Left colon (tissue), 2 donors: ENCODE data around the gene TSPAN13. TPM values are rescaled to one million over a fixed set of nuclear protein-coding genes. Genes with fewer than 3 reads are reported as not detected.

Experiments used
- ATAC-seq: fragments of 200-7000 bp; cut with Tn5 transposase; one replicate; pipeline ENCODE4 v1.9.1; 2020; ENCODE audit warnings: mild to moderate bottlenecking, moderate library complexity
- DNase-seq, 2 donors: peaks; one replicate each; pipeline ENCODE4 v3.0.0-alpha.2; 2020
- intact Hi-C, 2 donors: fragments of 100-400 bp; cut with DNase I in 1 of 2; cut with micrococcal nuclease in 1 of 2; formaldehyde crosslinking; loops; one replicate each; pipeline versions ENCODE4 v1.11.2 to v1.14.0; 2022; cut with DNase I, micrococcal nuclease
- total RNA-seq, 2 donors: library from RNA; stranded (reverse); fragmentation: NEBNext Ultra II Directional; extraction: Animal tissue kit (Norgen Biotek cat#: 25700); gene quantifications; one replicate each; pipeline ENCODE4 v1.2.1, GENCODE V29; 2021
- donor health status: DM: no; HTN: no; CAD: no.
- donor health status: DM: yes; HTN: yes; CAD: no.

The TSPAN13 gene
- total RNA-seq, 2 donors from 2014 or later = 79.5 to 97.7 TPM

GRCh38 chr7:16738011-16738688 is 15.4 kb upstream of the TSPAN13 start:
- DNase-seq (no peak), ATAC-seq (no peak)
- intact Hi-C loops = no loop called here

GRCh38 chr7:16739863-16740622 is 13.5 kb upstream of the TSPAN13 start:
- DNase-seq (peak; percentile 20 to 55), ATAC-seq (peak; percentile 94)
- intact Hi-C loops = no loop called here

GRCh38 chr7:16740623-16740953 is 13.0 kb upstream of the TSPAN13 start:
- peak; percentile 1 for ATAC-seq
- intact Hi-C loops = no loop called here
- DNase-seq = no peak

- intact Hi-C loops = no loop called here
- no peak for DNase-seq
- ATAC-seq = peak; percentile 75
Measured at GRCh38 chr7:16740996-16741395, 12.6 kb upstream of the TSPAN13 start.

GRCh38 chr7:16741676-16742075 is 11.9 kb upstream of the TSPAN13 start:
- ATAC-seq (no peak), DNase-seq (no peak)
- intact Hi-C loops = no loop called here

- ATAC-seq (no peak), DNase-seq (no peak)
- intact Hi-C loops = no loop called here
Measured at GRCh38 chr7:16742547-16742946, 11.0 kb upstream of the TSPAN13 start.

- DNase-seq (no peak), ATAC-seq (no peak)
Measured at GRCh38 chr7:16743236-16743635, 10.3 kb upstream of the TSPAN13 start.

GRCh38 chr7:16744518-16745250 is 8.9 kb upstream of the TSPAN13 start:
- ATAC-seq (no peak), DNase-seq (no peak)
- intact Hi-C loops = no loop called here

More at GRCh38 chr7:16743236-16743635, 10.3 kb upstream of the TSPAN13 start:
- intact Hi-C loops = no loop called here

- ATAC-seq = no peak
- no peak for DNase-seq
- intact Hi-C loops = no loop called here
Measured at GRCh38 chr7:16745645-16746044, 7.9 kb upstream of the TSPAN13 start.

GRCh38 chr7:16747102-16747501 is 6.5 kb upstream of the TSPAN13 start:
- ATAC-seq (no peak), DNase-seq (no peak)
- intact Hi-C loops = no loop called here

GRCh38 chr7:16753932-16754855 is 639 bp downstream of the TSPAN13 start:
- DNase-seq (peak in 1 of 2 donors; percentile 70), ATAC-seq (peak; percentile 41)
- intact Hi-C loops = no loop called here

GRCh38 chr7:16754856-16755317 is 1.3 kb downstream of the TSPAN13 start:
- intact Hi-C loops = no loop called here
- DNase-seq (peak in 1 of 2 donors; percentile 21), ATAC-seq (peak; percentile 34)

- intact Hi-C loops = no loop called here
- no peak for ATAC-seq
- no peak for DNase-seq
Measured at GRCh38 chr7:16755397-16755796, 1.8 kb downstream of the TSPAN13 start.

GRCh38 chr7:16758036-16758435 is 4.5 kb downstream of the TSPAN13 start:
- intact Hi-C loops = no loop called here
- DNase-seq (no peak), ATAC-seq (no peak)

- no peak for ATAC-seq
- intact Hi-C loops = no loop called here
Measured at GRCh38 chr7:16758631-16759611, 5.4 kb downstream of the TSPAN13 start.

GRCh38 chr7:16759840-16760239 is 6.3 kb downstream of the TSPAN13 start:
- ATAC-seq = no peak
- intact Hi-C loops = no loop called here

More at GRCh38 chr7:16758631-16759611, 5.4 kb downstream of the TSPAN13 start:
- no peak for DNase-seq

GRCh38 chr7:16762177-16762576 is 8.6 kb downstream of the TSPAN13 start:
- peak; percentile 82 for ATAC-seq

More at GRCh38 chr7:16759840-16760239, 6.3 kb downstream of the TSPAN13 start:
- DNase-seq = no peak

More at GRCh38 chr7:16762177-16762576, 8.6 kb downstream of the TSPAN13 start:
- intact Hi-C loops = no loop called here
- peak in 1 of 2 donors; percentile 30 for DNase-seq
